ENCODE results near the gene CHI3L1. TPM values are rescaled to one million over a fixed set of nuclear protein-coding genes. Genes with fewer than 3 reads are reported as not detected.

Gene CHI3L1
- total RNA-seq, 1 experiment from 2014 or later = 0.75 TPM

DNA sequence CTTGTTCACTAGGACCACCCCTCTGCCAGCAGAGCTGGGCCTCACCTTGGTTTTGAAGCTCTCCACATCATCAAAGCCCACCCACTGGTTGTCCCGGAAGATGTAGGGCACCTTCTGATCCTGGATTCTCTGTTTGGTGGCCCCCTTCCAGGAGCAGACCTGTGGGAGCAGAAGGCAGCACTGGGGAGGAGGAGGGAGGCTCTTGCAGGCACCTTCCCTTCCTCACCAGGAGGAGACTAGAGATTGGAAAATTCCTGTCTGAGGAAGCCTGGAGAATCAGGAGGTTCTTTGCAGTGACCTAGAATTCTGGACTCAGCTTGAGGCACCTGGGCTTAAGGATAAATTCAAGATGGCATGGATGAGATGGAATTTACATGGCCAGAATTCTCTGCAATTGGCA, 32.7 kb upstream of the CHI3L1 start:
- no TSS peak for BruUV-seq (replicated peaks)
- H3K27me3 Mint-ChIP-seq (ENCODE audit: insufficient read depth, unreplicated experiment) = peaks cover 54% of the 10 kb centered on the region
- H3K4me1 Mint-ChIP-seq (ENCODE audit: insufficient read depth, unreplicated experiment) = no peaks in the 10 kb centered on the region
- POLR2A ChIA-PET = no interaction called here
- intact Hi-C loops (cut with micrococcal nuclease) = no loop called here
- DNase-seq (ENCODE audit: unreplicated experiment) = no peak
- no peak overlapping the region for H3K4me3 Mint-ChIP-seq (ENCODE audit: unreplicated experiment)
- no peak overlapping the region for H3K27ac Mint-ChIP-seq (ENCODE audit: low read depth, unreplicated experiment)
- H3K9me3 Mint-ChIP-seq (ENCODE audit: unreplicated experiment) = no peaks in the 10 kb centered on the region
- CTCF ChIA-PET = interaction anchor here (0.7 to 18.5 kb wide), 10 partner anchors 7 to 875 kb away, joined by 3 to 702 read pairs (median 62); no protein-coding TSS in a partner anchor
- no peaks in the 10 kb centered on the region for H3K36me3 Mint-ChIP-seq (ENCODE audit: insufficient read depth, unreplicated experiment)
- no peak for TF ChIP-seq CTCF (IDR thresholded peaks at IDR 0.05; ENCODE audit: unreplicated experiment)

DNA sequence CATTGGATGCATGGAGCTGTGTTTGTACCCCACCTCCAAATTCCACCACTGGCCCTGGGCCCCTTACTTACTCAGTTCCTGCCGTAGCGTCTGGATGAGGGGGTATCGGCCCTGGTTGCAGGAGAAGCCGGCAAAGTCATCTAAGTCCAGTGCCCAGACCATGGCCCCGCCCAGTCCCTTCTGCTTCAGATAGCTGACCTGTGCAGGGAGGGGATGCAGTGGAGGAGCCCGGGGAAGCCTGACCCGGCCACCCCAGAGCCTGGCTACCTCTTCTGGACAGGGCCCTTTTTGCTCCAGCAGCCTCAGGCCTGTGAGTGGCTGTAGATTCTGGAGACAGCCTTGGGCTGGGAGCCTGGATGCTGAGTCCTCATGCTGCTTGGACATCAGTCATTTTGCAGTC, 31.2 kb upstream of the CHI3L1 start:
- intact Hi-C loops (cut with micrococcal nuclease) = no loop called here
- H3K9me3 Mint-ChIP-seq (ENCODE audit: unreplicated experiment) = no peaks in the 10 kb centered on the region
- no peak for DNase-seq (ENCODE audit: unreplicated experiment)
- no peak overlapping the region for H3K4me3 Mint-ChIP-seq (ENCODE audit: unreplicated experiment)
- no TSS peak for BruUV-seq (replicated peaks)
- no peak for TF ChIP-seq CTCF (IDR thresholded peaks at IDR 0.05; ENCODE audit: unreplicated experiment)
- POLR2A ChIA-PET = interaction anchor here (0.6 to 1.4 kb wide), 2 partner anchors 18 to 507 kb away, joined by 3 read pairs; no protein-coding TSS in a partner anchor
- CTCF ChIA-PET = interaction anchor here (0.7 to 18.5 kb wide), 26 partner anchors 9 to 228 kb away, joined by 3 to 702 read pairs (median 6); partner anchors contain the start of genes ADORA1, MYBPH and PPFIA4
- H3K27ac Mint-ChIP-seq (ENCODE audit: low read depth, unreplicated experiment) = no peak overlapping the region
- no peaks in the 10 kb centered on the region for H3K4me1 Mint-ChIP-seq (ENCODE audit: insufficient read depth, unreplicated experiment)
- H3K27me3 Mint-ChIP-seq (ENCODE audit: insufficient read depth, unreplicated experiment) = peaks cover 39% of the 10 kb centered on the region
- no peaks in the 10 kb centered on the region for H3K36me3 Mint-ChIP-seq (ENCODE audit: insufficient read depth, unreplicated experiment)

GRCh38 chr1:203217139-203217655, 30.7 kb upstream of the CHI3L1 start:
- no peak for DNase-seq (ENCODE audit: unreplicated experiment)
- H3K27ac Mint-ChIP-seq (ENCODE audit: low read depth, unreplicated experiment) = no peak overlapping the region
- H3K27me3 Mint-ChIP-seq (ENCODE audit: insufficient read depth, unreplicated experiment) = peaks cover 34% of the 10 kb centered on the region
- intact Hi-C loops (cut with micrococcal nuclease) = no loop called here
- BruUV-seq (replicated peaks) = no TSS peak
- H3K9me3 Mint-ChIP-seq (ENCODE audit: unreplicated experiment) = no peaks in the 10 kb centered on the region
- CTCF ChIA-PET = interaction anchor here (0.5 to 18.5 kb wide), 42 partner anchors 9 to 263 kb away, joined by 3 to 702 read pairs (median 5); partner anchors contain the start of genes ADORA1, MYBPH, PPFIA4 and TMEM183A
- H3K4me1 Mint-ChIP-seq (ENCODE audit: insufficient read depth, unreplicated experiment) = no peaks in the 10 kb centered on the region
- H3K36me3 Mint-ChIP-seq (ENCODE audit: insufficient read depth, unreplicated experiment) = no peaks in the 10 kb centered on the region
- TF ChIP-seq CTCF (IDR thresholded peaks at IDR 0.05; ENCODE audit: unreplicated experiment) = peak; percentile 15
- H3K4me3 Mint-ChIP-seq (ENCODE audit: unreplicated experiment) = no peak overlapping the region
- POLR2A ChIA-PET = interaction anchor here (0.6 to 2.3 kb wide), 6 partner anchors 18 to 507 kb away, joined by 3 to 23 read pairs (median 6); no protein-coding TSS in a partner anchor

GRCh38 chr1:203216274-203217138, 30.0 kb upstream of the CHI3L1 start:
- no TSS peak for BruUV-seq (replicated peaks)
- POLR2A ChIA-PET = interaction anchor here (0.6 to 2.3 kb wide), 15 partner anchors 8 to 1889 kb away, joined by 3 to 23 read pairs (median 4); no protein-coding TSS in a partner anchor
- Mint-ChIP-seq H3K4me1 (ENCODE audit: insufficient read depth, unreplicated experiment) (no peaks in the 10 kb centered on the region), H3K27ac (ENCODE audit: low read depth, unreplicated experiment) (no peak overlapping the region), H3K9me3 (ENCODE audit: unreplicated experiment) (no peaks in the 10 kb centered on the region), H3K27me3 (ENCODE audit: insufficient read depth, unreplicated experiment) (peaks cover 33% of the 10 kb centered on the region), H3K4me3 (ENCODE audit: unreplicated experiment) (no peak overlapping the region), H3K36me3 (ENCODE audit: insufficient read depth, unreplicated experiment) (no peaks in the 10 kb centered on the region)
- intact Hi-C loops (cut with micrococcal nuclease) = loop anchor here (1.0 kb wide), 4 partner anchors 44 to 177 kb away; no protein-coding TSS in a partner anchor
- CTCF ChIA-PET = interaction anchor here (0.5 to 18.5 kb wide), 60 partner anchors 8 to 990 kb away, joined by 3 to 702 read pairs (median 5); partner anchors contain the start of genes ADORA1, CHI3L1, MYBPH and PPFIA4
- DNase-seq (ENCODE audit: unreplicated experiment) = peak; percentile 89
- peak; percentile 93 for TF ChIP-seq CTCF (IDR thresholded peaks at IDR 0.05; ENCODE audit: unreplicated experiment)

All from MCF 10A (cell line).